NCI-H1092 (cell line): ENCODE data around the gene ATXN2L.
A peak's percentile ranks its signal among the peaks of the same experiment; 100 is the strongest.
"Not testable (repeated sequence)": the region's sequence is repeated elsewhere in the genome, so short reads cannot be mapped to it uniquely, and the experiment has no call there.

Source experiments
- DNase-seq: peaks from one replicate; lab custom pipeline; 2025; lab: John Stamatoyannopoulos, UW

Gene ATXN2L

GRCh38 chr16:28872952-28873351 is 50.2 kb downstream of the ATXN2L start:
- no peak for DNase-seq

- DNase-seq: no peak
Observed at GRCh38 chr16:28873543-28874201, 50.9 kb downstream of the ATXN2L start.

- DNase-seq: no peak
Observed at GRCh38 chr16:28874406-28874805, 51.6 kb downstream of the ATXN2L start.

DNA sequence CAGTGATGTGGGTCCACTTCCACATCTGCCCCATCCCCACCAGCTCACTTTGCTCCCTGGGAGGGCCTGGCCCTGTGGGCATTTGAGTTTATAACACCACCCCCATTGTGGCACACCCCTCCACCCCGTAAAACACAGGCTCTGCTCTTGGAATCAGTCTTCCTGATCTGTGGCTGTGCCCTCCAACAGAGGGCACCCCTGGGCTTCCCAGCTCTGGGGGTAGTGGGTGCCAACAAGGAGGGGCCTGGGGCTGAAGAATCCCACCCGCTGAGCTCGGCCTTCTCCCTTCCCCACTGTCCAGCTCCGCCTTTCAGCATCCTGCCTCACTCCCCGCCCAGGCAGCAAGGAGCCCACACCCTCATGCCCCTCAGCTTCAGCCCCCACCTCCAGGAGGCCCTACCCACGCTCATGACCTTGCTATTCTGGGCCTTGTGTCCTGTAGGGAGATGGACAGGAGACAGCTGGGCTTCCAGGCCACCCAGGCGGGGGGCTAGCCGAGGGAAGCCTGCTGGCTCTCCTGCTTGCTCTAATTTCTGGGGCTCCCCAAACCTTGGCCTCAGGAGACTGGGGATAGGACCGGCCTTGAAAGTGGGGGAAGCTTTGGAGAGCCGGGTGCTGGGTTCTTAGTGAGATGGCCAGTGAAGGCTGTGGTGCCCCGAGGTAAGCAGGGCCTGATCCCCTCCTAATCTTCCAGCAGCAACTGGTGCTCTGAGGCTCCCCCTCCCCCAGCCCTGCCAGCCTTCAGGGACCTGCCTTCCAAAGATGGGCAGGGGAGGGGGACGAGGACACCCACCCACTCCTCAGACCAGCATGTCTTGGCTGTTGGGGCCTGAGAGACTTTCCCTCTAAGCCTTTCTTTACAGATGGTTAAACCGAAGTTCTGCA is 52.6 kb downstream of the ATXN2L start:
- DNase-seq: no peak

GRCh38 chr16:28876019-28876659 is 53.3 kb downstream of the ATXN2L start:
- no peak for DNase-seq

DNA sequence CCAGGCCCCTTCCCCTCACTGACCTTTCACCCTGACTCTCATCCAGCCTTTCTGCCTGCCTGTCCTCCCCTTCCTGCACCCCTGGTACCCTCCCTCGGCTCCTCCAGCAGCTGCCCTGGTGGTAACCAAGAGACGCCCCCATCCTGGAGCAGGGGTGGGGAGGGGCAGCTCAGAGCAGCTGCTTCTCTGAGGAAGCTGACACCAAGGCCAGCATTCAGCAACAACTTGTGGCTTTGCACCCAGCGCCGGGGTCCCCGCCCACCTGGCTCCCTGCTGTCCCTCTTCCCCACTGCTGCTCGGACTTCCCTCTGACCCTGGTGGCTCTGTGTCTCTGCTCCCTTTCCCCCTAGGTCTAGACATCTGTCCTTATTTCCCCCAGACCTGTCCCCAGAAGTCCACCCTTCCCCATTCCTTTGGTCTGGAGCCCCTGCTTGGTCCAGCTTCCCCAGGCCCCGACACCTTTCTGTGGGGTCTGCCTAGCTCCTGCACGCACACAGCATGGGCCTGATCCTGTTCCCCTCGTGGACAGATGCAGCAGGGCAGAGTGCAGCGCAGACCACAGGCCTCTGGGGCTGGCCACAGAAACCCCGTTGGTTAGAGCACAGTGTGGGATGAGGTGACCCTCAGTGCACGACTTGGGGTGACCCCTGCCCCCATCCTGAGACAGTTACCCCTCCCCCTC is 54.3 kb downstream of the ATXN2L start:
- no peak for DNase-seq

DNA sequence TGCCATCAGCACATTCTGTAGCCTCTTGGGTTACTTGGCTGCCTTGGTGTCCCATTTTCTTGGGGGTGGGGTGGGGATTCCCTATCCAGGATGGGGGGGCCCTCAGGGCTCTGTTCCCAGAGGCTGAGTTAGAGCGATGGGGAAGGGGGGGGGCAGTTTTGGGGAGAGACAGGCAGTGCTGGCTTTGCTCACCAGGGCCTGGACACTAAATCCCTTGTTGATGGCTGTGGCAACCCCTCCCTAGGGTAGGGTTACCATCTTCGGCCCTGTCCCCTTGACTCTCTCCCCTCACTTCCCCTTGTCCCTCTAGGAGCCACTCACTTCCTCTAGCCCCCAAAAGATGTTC is 54.8 kb downstream of the ATXN2L start:
- no peak for DNase-seq

DNA sequence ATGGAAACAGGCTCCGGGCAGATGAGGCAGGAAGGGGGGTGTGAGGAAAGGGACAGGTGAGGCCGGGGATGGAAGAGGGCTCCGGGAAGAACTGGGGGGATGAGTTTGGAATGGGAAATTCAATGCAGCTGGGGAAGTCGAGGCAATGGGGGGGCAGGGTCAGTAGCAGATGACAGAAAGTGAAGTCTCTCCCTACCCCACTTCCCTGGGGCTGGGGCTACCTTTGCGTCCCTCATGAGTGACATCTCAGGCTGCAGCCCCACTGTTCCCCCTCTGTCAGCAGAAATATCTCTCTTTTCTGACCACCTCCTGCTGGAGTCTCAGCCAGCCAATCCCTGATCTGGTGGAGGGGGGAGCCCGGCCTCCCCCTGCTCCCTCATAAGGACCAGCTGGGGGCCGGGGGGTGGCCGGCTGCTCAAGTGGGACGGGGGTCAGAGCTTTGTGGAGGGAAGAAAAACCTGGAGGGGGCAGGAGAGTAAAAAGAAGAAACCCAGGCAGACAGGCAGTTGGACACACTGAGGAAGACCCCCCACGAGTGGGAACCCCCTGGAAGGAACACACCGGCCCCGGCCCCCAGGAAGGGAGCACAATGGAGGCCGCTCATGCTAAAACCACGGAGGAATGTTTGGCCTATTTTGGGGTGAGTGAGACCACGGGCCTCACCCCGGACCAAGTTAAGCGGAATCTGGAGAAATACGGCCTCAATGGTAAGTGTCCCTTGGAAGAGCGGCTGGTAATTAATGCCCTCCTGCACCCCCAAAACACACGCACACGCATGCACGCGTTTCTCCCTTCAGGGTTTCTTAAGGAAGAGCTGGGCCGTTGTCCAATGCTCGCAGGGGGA is 55.5 kb downstream of the ATXN2L start, which contains the start of gene ATP2A1:
ATP2A1 (plus strand) TSS at position 406 of the 844 bp plus-strand sequence; CDS start at position 590, 184 bp downstream.
- DNase-seq: no peak

- DNase-seq: no peak
Observed at GRCh38 chr16:28879261-28879840, 56.6 kb downstream of the ATXN2L start.

DNA sequence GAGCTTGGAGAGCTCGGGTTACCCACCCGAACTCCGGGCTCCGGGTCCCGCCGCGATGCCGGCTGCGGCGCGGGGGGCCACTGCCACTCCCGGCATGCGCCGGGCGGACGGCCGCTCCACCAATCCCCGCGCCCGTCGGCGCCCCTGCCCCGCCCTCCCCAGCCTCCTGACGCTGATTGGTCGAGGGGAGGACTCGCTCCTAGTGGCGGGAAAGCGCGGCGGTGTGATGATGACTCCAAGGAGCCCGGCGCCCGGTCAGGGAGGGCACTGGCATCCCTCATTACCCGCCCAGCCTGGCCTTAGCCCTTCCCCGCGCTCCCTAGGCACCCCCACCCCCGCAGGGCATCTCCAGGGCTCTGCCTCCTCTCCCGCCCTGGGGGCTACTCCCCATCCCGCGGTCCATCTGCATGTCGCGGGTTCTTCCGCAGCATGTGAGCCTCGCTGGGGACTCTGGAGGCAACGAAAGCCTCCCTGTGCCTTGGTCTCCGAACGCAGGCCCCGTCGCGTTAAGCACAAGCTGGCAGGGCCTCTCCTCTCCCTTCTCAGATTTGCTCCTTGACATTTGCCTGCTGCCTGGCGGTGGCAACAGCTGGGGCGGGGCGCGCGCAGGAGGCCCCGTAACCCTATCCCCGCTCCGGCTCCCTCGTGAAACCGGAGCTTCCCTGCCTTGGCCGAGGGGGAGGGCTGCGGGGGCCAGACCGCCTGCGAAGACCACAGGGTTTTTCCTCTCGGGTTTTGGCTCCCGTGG is 57.2 kb downstream of the ATXN2L start:
- peak; percentile 67 for DNase-seq

DNA sequence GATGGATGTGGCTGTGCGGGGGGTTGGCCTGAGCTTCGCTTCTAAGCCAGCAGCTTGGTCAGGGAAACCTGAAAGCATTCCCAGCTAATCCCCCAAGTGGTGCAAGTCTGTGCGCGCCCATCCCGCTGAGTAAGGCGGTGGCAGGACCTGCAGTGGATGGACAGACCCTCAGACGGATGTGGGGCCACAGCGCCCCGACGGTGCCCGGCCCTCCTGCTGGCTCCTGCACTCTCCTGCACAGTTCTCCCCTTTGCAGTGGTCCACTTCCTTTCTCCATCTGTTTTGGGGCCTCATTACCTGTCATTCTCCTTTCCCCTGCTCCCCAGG is 57.8 kb downstream of the ATXN2L start:
- DNase-seq: no peak

DNA sequence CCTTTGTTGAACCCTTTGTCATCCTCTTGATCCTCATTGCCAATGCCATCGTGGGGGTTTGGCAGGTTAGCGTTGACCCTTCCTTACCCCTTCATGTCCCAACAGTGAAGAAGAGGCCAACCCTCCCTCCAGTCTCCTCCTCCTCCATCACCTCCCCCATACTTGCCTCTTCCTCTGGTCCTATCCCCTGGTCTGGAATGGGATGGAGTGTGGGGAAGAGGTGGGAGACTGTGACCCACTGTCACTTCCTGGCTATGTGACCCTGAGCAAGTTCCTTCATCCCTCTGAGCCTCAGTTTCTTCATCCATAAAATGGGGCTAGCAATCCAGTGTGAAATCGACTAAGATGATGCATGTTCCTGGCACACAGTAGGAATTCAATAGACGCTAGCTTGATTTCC is 58.2 kb downstream of the ATXN2L start:
- no peak for DNase-seq

DNA sequence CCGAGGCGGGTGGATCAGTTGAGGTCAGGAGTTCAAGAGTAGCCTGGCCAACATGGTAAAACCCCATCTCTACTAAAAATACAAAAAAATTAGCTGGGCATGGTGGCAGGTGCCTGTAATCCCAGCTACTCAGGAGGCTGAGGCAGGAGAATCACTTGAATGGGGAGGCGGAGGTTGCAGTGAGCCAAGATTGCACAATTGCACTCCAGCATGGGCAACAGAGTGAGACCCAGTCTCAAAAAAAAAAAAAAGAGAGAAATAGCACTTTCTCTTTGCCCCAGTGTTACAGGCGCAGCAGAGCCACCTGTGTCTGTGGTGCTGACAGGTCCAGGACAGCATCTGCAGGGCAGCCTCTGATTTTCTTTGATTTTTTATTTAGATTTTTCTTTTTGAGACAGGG is 58.8 kb downstream of the ATXN2L start:
- not testable (repeated sequence) for DNase-seq

DNA sequence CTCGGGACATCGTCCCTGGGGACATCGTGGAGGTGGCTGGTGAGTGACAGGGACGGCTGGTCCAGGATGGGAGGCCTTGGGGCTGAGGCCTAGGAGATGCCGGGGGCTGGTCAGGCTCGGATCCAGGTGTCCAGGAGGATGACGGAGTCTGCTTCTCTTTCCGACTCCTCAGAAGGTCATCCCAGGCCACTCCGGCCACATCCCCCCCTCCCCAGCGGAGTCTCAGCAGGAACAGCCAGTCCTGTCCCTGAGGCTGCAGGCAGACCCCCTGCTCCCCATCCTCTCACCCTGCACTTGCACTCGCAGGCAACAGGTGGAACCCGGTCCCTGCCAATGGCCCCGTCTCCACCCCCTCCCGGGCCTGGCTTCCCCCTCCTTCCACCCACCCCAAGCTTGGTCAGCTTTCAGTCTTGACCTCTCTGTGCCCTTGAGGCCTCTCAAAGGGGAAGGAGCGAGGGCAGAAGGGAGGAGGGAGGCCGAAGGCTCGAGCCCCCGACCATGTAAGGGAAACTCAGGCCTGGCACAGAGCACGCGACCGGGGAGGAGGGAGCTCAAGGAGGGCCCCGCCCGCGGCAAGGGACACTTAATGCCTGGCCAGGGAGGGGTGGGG is 59.9 kb downstream of the ATXN2L start:
- no peak for DNase-seq

DNA sequence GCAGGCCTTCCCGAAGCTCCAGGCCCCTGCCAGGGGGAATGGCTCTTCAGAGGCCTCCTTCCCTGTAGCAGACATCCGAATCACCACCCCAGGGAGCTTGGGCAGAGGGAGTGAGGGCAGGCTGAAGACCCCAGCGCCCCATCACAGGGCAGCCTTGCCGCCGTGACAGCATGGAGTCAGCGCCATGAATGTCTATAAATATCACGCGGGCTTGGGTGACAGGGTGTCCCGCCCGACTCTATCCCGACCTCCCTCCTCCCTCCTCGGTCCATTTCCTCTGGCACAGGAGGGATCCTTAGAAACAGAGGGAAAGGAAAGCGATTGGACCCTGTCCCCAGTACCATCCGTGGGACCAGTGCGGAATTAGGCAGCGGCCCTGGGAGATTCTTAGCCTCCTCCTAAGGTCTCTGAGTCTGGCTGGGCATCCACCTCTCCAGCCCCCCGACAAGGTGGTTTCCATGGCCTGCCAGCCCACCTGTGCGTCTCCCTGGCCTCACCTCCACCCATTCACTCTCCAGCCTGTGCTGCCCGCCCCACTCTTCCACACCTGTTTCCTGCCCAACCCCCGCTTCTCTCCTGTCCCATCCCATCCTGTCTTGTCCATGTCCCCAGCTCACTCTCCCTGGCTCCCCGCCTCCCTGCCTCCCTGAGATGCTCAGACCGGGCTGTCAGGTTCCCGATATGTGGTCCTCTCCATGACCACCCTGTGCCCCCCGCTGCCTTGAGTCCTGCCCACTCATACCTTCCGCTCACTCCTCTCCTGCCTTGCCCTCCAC is 60.6 kb downstream of the ATXN2L start:
- DNase-seq: no peak

- no peak for DNase-seq
Observed at GRCh38 chr16:28884045-28884444, 61.2 kb downstream of the ATXN2L start.
